A673 (cell line): Measurements from ENCODE around the gene SMARCC2. TPM values are rescaled to one million over a fixed set of nuclear protein-coding genes. Genes with fewer than 3 reads are reported as not detected.

Experiments
- BruUV-seq: library from RNA; stranded (reverse); fragments of 400-500 nt; replicated peaks from 2 replicates; lab custom pipeline; 2021; lab: Mats Ljungman, UMichigan
- CTCF ChIA-PET: fragments of 300-600 bp; sonication (Branson Sonifier 250); formaldehyde crosslinking; loops from one replicate; lab custom pipeline; 2022; ENCODE audit warnings: antibody characterized with exemption; lab: Charles Lee
- POLR2A ChIA-PET: fragments of 300-600 bp; sonication (Branson Sonifier 250); formaldehyde crosslinking; loops from one replicate; lab custom pipeline; 2022; ENCODE audit warnings: antibody characterized with exemption; ENCODE audit not compliant: low non-redundant PET; lab: Charles Lee
- DNase-seq: peaks from one replicate; pipeline ENCODE4 v3.0.0-alpha.2; 2015; ENCODE audit warnings: low spot score
- H3K27ac ChIP-seq: fragments of 200-600 bp; sonication (generic); 2 replicates; pipeline ENCODE4 v1.5.1; 2016; ENCODE audit warnings: mixed run types, low read depth, mild to moderate bottlenecking, mixed read lengths, antibody characterized with exemption, low read length; ENCODE audit not compliant: poor library complexity, severe bottlenecking
- H3K27me3 ChIP-seq: fragments of 200-600 bp; sonication (generic); replicated peaks from 2 replicates; pipeline ENCODE4 v1.6.1; 2017; ENCODE audit warnings: mixed run types, low read depth, mild to moderate bottlenecking, mixed read lengths, antibody characterized with exemption, low read length; ENCODE audit not compliant: insufficient read depth, poor library complexity
- H3K36me3 ChIP-seq: fragments of 200-600 bp; sonication (generic); 2 replicates; pipeline ENCODE4 v1.6.1; 2016; ENCODE audit warnings: mixed run types, mild to moderate bottlenecking, mixed read lengths, antibody characterized with exemption, low read length; ENCODE audit not compliant: insufficient read depth, poor library complexity, severe bottlenecking
- H3K4me1 ChIP-seq: fragments of 200-600 bp; sonication (generic); 2 replicates; pipeline ENCODE4 v1.6.1; 2017; ENCODE audit warnings: mixed run types, mild to moderate bottlenecking, mixed read lengths, antibody characterized with exemption, low read length; ENCODE audit not compliant: insufficient read depth, poor library complexity, severe bottlenecking
- H3K4me3 ChIP-seq: fragments of 200-600 bp; sonication (generic); 2 replicates; pipeline ENCODE4 v1.5.1; 2016; ENCODE audit warnings: low read depth, mixed run types, mild to moderate bottlenecking, mixed read lengths, low read length; ENCODE audit not compliant: poor library complexity, severe bottlenecking
- H3K9me3 ChIP-seq: fragments of 200-600 bp; sonication (generic); 2 replicates; pipeline ENCODE4 v1.6.1; 2016; ENCODE audit warnings: mixed run types, low read depth, mild to moderate bottlenecking, mixed read lengths, antibody characterized with exemption, low read length; ENCODE audit not compliant: poor library complexity, severe bottlenecking
- EZH2 ChIP-seq: fragments of 200-600 bp; sonication (generic); IDR thresholded peaks from 2 replicates; pipeline ENCODE4 v1.6.1; 2017; ENCODE audit warnings: borderline replicate concordance, low read depth, mild to moderate bottlenecking, mixed read lengths, antibody characterized with exemption, low read length; ENCODE audit not compliant: poor library complexity, severe bottlenecking
- intact Hi-C: fragments of 100-400 bp; cut with micrococcal nuclease; formaldehyde crosslinking; loops from one replicate; pipeline ENCODE4 v1.10.0; 2022; ENCODE audit not compliant: unreplicated experiment
- total RNA-seq: library from RNA; stranded (reverse); gene quantifications from 2 replicates; pipeline ENCODE4 v1.2.3, GENCODE V29; 2021
- TF ChIP-seq, protein P1 (sequence below): fragments of 300-800, 200-600 bp; sonication (generic); conservative IDR thresholded peaks from 2 replicates; pipeline ENCODE4 v1.5.1; 2017; ENCODE audit warnings: low read depth, mild to moderate bottlenecking, antibody characterized with exemption, low read length, moderate library complexity, mixed read lengths

The SMARCC2 gene
- total RNA-seq, 1 experiment from 2014 or later: 133 TPM

DNA sequence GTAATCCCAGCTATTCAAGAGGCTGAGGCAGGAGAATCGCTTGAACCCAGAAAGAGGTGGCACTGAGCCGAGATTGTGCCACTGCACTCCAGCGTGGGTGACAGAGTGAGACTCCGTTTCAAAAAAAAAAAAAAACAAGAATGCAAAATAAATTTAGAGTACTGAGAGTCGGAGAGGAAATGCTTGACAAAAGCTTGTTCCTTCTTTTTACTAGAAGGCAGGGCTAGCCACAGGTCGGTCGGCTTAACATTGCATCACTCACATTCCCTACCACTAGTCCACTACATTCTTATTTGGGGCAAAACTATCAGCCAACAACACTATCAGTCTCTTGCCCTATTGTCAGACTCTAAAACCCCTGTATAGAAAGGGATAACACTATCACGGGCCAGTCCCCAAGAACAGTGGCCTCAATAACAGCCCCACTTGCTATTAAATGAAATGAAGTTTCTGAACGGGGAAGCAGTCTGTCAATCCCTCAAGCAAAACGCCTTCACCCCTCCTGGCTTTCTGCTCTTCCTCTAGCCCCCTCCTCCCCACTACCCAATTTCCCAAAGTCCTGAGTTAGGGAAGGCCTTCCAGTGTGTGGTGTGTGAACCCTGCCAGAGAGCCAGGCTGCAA, 31.4 kb upstream of the SMARCC2 start:
- intact Hi-C loops: loop anchor here (5.0 kb wide), 1 partner anchor 37 kb away; the partner anchor contains the start of gene ANKRD52
- H3K27ac ChIP-seq: peak overlapping the region; percentile 90
- no peak for DNase-seq
- H3K4me1 ChIP-seq: peaks cover 5% of the 10 kb centered on the region
- peak overlapping the region; percentile 78 for H3K4me3 ChIP-seq
- H3K9me3 ChIP-seq: no peaks in the 10 kb centered on the region
- no peaks in the 10 kb centered on the region for H3K36me3 ChIP-seq
- POLR2A ChIA-PET: no interaction called here
- CTCF ChIA-PET: interaction anchor here (2.2 to 2.3 kb wide), 2 partner anchors 14 to 31 kb away, joined by 16 to 17 read pairs; partner anchors contain the start of gene SMARCC2
- TF ChIP-seq EZH2: no peak
- TF ChIP-seq, protein P1, sequence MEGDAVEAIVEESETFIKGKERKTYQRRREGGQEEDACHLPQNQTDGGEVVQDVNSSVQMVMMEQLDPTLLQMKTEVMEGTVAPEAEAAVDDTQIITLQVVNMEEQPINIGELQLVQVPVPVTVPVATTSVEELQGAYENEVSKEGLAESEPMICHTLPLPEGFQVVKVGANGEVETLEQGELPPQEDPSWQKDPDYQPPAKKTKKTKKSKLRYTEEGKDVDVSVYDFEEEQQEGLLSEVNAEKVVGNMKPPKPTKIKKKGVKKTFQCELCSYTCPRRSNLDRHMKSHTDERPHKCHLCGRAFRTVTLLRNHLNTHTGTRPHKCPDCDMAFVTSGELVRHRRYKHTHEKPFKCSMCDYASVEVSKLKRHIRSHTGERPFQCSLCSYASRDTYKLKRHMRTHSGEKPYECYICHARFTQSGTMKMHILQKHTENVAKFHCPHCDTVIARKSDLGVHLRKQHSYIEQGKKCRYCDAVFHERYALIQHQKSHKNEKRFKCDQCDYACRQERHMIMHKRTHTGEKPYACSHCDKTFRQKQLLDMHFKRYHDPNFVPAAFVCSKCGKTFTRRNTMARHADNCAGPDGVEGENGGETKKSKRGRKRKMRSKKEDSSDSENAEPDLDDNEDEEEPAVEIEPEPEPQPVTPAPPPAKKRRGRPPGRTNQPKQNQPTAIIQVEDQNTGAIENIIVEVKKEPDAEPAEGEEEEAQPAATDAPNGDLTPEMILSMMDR: no peak
- no TSS peak for BruUV-seq
- H3K27me3 ChIP-seq: no peaks in the 10 kb centered on the region

DNA sequence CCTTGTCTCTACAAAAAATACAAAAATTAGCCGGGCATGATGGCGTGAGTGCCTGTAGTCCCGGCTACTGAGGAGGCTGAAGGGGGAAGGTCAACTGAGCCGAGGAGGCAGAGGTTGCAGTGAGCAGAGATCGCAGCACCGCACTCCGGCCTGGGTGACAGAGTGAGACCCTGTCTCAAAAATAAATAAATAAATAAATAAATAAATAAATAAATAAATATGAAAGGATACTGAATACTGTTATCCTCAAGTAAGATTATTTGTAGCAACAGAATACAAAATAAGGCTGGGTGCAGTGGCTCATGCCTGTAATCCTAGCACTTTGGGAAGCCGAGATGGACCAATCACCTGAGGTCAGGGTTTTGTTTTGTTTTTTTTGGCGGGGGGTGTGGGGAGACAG, 30.6 kb upstream of the SMARCC2 start:
- Histone ChIP-seq H3K27ac (no peak overlapping the region), H3K36me3 (peaks cover 7% of the 10 kb centered on the region), H3K9me3 (no peaks in the 10 kb centered on the region), H3K4me3 (no peak overlapping the region), H3K4me1 (peaks cover 5% of the 10 kb centered on the region), H3K27me3 (no peaks in the 10 kb centered on the region)
- ChIA-PET POLR2A (no interaction called here), CTCF (no interaction called here)
- DNase-seq: no peak
- no peak for TF ChIP-seq EZH2
- TF ChIP-seq, protein P1: no peak
- BruUV-seq: no TSS peak
- intact Hi-C loops: loop anchor here (5.0 kb wide), 1 partner anchor 37 kb away; the partner anchor contains the start of gene ANKRD52

DNA sequence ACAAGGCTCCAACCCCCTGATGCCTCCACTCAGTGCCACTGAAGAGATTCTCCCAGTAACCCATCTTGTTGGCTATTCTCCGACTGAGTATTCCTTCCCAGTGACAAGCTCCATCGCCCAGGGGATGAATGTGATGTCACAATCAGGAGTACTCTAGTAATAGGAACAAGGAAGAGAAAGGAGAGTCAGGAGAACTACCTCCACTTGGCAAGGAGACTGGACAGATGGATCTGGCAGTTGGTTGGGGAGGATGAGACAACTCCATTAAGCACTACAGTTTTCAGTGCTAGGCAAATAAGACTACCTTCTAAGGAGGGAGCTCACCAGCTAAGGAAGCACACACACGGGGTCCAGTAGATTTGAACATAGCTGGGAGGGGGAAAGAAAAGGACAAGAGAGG, 27.2 kb upstream of the SMARCC2 start:
- no peaks in the 10 kb centered on the region for H3K9me3 ChIP-seq
- no peaks in the 10 kb centered on the region for H3K4me1 ChIP-seq
- intact Hi-C loops: no loop called here
- no peak overlapping the region for H3K4me3 ChIP-seq
- CTCF ChIA-PET: no interaction called here
- no peak overlapping the region for H3K27ac ChIP-seq
- peaks cover 35% of the 10 kb centered on the region for H3K36me3 ChIP-seq
- no peak for DNase-seq
- no TSS peak for BruUV-seq
- POLR2A ChIA-PET: no interaction called here
- no peaks in the 10 kb centered on the region for H3K27me3 ChIP-seq
- no peak for TF ChIP-seq EZH2
- TF ChIP-seq, protein P1: no peak
